ENCODE results near the gene PCBD1.

Gene PCBD1

DNA sequence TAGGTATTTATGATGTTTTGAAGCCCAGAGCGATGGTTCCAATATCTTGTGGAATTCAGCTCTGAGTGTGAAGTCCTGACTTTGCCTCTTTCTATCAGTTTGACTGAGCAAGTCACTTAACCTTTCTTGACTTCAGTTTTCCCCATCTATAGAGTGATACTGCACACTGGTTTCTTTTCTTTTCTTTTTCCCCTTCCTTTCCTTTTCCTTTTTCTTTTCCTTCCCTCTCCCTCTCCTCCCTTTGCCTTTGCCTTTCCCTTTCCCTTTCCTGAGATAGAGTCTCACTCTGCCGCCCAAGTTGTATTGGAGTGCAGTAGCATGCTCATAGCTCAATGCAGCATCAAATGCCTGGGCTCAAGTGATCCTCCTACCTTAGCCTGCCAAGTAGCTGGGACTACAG lies 52.0 kb downstream of the PCBD1 start:
- no peak for DNase-seq (ENCODE audit: low read depth in 3 of 3, low spot score in 1 of 3)

- DNase-seq (ENCODE audit: low read depth in 3 of 3, low spot score in 1 of 3), result no peak
Observed at GRCh38 chr10:70834441-70835151, 53.8 kb downstream of the PCBD1 start.

DNA sequence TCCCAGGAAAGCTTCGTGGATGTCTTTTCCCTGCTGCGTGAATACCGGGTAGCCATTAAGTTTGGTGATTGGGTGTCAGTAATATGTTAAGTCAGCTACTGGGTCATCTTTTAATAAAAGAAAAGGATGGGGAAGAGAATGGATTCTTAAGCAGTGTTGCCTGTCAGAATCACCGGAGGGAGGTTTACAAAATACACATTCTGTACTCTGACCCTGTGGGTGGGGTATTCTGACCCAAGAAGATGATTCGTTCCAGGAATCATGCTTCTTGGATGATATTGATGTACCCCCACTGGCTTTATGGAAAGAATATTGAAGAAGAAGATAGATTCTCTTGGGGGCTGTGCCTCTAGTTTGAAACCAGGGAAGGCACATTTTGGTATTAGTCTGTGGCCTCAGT lies 54.3 kb downstream of the PCBD1 start:
- DNase-seq (ENCODE audit: low read depth in 3 of 3, low spot score in 1 of 3), result no peak

DNA sequence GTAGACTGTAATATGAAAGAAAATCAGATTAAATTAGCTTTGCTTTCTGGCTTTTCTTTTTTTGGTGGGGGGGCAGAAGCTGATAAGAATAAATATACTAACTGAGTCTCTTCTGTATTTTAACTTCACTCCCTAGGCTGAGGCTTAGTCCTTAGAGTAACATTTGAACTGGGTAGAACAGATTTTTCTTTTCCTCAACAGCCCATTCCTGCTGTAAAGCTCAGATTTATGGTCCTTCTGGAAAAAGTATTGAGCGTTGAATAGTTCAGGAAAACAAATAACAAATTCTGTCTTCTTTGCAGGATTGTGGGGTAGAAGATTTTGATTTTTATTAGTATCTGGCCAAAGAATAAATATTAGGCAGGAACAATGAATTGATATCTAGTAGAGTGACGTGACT lies 54.8 kb downstream of the PCBD1 start:
- no peak for DNase-seq (ENCODE audit: low read depth in 3 of 3, low spot score in 1 of 3)
